NCI-H187 treated with DMSO at 0.1 percent for 48 hours (cell line): Measurements from ENCODE around the gene CSNK2B.

Experiments
- DNase-seq: peaks from one replicate; lab custom pipeline; 2025; lab: John Stamatoyannopoulos, UW

The CSNK2B gene

GRCh38 chr6:31665501-31666336 lies at the start of gene CSNK2B:
Gene CSNK2B, plus strand, starts transcription at chr6:31666080. Its CDS starts 752 bp downstream, at chr6:31666832.
- peak; percentile 84 for DNase-seq

- no peak for DNase-seq
Measured at GRCh38 chr6:31617010-31617409, 48.9 kb upstream of the CSNK2B start.

- peak; percentile 89 for DNase-seq
Measured at GRCh38 chr6:31619805-31620585, 45.9 kb upstream of the CSNK2B start.

GRCh38 chr6:31620586-31621319 lies 45.1 kb upstream of the CSNK2B start, which contains the start of gene PRRC2A:
Gene PRRC2A, plus strand, starts transcription at chr6:31620715. Its CDS starts 2,075 bp downstream, at chr6:31622790.
- DNase-seq: peak; percentile 18

DNA sequence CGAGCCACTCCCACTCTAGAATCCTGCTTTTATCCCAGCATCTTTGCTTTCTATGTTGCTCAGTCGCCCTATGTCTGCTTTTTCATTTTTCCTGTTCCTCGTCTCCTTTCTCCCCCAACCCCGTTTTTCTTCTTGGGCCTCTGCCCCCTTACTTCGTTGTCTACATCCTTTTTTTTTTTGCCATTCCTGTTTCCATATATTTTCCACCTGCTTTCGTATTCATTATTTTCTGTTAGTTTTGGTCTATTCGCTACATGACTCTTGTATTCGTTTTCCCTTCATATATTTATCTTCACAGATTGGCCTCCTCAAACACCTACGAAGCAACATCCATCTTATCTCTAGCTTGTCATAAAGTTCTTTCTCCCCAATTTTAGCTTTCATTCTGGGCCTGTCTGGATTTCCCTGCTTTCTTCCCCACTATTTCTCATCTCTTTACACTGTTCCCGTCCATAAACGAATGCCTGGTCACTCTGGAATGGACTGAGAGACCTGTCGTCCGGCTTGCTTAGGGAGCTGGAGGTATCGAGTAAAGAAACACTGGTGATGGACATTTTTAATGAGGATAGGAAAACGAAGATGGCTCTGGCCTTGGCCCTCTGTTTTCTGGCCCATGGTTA lies 44.5 kb upstream of the CSNK2B start:
- no peak for DNase-seq

GRCh38 chr6:31621991-31622390 lies 43.9 kb upstream of the CSNK2B start:
- DNase-seq: no peak

DNA sequence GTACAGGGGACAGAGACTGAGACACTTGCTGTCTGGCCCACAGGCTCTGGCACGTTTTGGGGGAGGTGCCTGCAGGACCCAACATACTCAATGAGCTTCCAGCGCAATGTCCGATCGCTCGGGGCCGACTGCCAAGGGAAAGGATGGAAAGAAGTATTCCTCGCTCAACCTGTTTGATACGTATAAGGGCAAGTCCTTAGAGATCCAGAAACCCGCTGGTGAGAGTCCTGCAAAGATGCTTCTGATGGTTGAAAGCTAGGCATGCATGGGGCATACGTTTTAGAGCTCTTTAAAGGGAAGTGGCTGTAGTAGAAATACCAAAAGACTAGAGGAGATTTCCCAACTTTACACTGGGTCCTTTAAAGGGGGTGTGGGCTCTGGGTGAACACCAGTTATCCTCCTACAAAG lies 43.2 kb upstream of the CSNK2B start:
- DNase-seq: no peak

GRCh38 chr6:31624070-31624469 lies 41.8 kb upstream of the CSNK2B start:
- no peak for DNase-seq

DNA sequence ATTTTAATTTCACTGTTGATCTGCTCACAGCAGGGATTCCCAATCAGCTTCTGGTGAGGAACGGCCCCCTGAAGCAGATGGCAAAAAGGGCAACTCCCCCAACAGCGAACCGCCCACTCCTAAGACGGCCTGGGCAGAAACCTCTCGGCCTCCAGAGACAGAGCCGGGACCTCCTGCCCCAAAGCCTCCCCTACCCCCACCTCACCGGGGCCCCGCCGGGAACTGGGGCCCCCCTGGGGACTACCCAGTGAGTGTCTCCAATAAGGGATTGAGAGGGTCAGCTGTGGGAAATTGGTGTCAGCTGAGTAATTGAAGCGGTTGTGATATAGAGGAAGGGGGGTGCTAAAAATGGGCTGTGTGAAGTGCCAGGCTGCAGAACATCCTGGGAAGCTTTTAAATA lies 38.9 kb upstream of the CSNK2B start:
- no peak for DNase-seq

- no peak for DNase-seq
Measured at GRCh38 chr6:31627690-31628287, 38.1 kb upstream of the CSNK2B start.

GRCh38 chr6:31629014-31629413 lies 36.9 kb upstream of the CSNK2B start:
- no peak for DNase-seq

DNA sequence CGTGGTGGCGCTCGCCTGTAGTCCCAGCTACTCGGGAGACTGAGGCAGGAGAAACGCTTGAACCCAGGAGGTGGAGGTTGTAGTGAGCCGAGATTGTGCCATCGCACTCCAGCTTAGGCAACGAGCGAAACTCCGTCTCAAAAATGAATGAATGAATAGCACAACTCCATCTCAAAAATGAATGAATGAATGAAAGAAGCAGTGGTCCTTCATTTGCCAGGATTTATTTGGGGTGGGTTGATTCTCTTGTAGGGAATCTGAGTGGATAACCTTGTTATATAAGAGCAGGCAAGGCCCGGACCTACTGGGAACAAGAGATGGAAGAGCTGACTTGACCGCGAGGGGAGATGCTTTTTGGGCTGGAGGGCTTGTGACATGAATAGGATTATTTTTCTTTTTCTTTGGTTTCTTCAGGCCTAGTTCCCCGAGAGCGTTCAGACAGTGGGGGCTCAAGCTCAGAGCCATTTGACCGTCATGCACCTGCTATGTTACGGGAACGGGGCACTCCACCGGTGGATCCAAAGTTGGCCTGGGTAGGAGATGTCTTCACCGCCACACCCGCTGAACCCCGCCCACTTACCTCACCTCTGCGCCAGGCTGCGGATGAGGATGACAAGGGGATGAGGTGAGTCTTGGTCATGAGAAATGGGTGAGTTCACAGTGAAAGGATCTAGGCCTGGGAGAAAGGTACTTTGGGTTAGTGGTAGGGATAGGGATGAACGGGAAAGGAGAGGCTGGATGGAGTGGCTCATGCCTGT lies 35.5 kb upstream of the CSNK2B start:
- no peak for DNase-seq

- DNase-seq: no peak
Measured at GRCh38 chr6:31631209-31631608, 34.7 kb upstream of the CSNK2B start.

GRCh38 chr6:31631681-31632278 lies 34.1 kb upstream of the CSNK2B start:
- DNase-seq: no peak

DNA sequence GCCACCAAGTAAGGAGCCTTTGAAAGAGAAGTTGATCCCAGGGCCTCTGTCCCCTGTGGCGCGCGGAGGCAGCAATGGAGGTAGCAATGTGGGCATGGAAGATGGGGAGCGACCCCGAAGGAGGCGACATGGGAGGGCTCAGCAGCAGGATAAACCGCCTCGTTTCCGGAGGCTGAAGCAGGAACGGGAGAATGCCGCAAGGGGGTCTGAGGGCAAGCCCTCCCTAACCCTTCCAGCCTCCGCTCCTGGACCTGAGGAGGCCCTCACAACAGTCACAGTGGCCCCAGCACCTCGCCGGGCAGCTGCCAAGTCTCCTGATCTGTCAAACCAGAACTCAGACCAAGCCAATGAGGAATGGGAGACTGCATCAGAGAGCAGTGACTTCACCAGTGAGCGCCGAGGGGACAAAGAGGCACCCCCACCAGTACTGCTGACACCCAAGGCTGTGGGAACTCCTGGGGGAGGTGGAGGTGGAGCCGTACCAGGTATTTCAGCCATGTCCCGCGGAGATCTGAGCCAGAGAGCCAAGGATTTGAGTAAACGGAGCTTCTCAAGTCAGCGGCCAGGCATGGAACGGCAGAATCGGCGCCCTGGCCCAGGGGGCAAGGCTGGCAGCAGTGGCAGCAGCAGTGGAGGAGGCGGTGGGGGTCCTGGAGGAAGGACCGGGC lies 33.5 kb upstream of the CSNK2B start:
- DNase-seq: no peak

GRCh38 chr6:31633447-31633846 lies 32.4 kb upstream of the CSNK2B start:
- DNase-seq: no peak

DNA sequence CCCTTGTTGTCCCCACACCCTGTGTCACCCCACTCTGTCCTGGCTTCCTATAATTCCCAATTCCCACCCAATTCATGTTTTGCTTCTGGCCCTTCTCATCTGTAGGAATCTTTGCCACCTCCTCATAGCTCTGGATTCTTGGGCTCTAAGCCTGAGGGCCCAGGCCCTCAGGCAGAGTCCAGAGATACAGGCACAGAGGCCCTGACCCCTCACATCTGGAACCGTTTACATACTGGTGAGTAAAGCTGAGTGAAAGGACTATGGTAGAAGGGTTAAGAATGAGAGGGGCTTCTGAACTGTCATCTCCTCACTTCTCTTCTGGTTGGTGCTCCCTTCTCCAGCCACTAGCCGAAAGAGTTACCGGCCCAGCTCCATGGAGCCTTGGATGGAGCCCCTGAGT lies 31.7 kb upstream of the CSNK2B start:
- no peak for DNase-seq

DNA sequence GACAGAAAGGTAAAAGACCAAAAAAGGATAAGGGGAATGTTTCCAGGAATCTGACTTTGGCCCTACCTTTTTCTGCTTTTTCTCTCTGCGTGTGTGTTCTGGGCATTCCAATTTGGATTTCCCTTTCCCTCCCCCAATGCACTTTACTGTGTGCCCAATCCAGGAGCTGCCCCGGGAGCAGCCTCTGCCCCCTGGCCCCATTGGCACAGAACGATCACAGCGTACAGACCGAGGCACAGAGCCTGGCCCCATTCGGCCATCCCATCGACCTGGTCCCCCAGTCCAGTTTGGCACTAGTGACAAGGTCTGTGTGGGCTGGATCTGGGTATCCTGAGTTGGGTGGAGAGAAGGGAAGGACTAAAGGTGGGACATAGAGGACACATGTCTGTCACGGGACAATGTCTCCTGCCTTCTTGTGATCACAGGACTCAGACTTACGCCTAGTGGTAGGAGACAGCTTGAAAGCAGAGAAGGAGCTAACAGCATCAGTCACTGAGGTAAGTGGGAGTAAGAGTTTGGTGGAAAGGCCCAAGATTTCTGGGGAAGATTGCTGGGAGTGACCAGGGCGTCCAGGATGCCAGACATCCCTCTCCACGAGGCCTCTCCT lies 30.8 kb upstream of the CSNK2B start:
- no peak for DNase-seq
